ENCODE measurements around the gene ADGRL2.

DNA sequence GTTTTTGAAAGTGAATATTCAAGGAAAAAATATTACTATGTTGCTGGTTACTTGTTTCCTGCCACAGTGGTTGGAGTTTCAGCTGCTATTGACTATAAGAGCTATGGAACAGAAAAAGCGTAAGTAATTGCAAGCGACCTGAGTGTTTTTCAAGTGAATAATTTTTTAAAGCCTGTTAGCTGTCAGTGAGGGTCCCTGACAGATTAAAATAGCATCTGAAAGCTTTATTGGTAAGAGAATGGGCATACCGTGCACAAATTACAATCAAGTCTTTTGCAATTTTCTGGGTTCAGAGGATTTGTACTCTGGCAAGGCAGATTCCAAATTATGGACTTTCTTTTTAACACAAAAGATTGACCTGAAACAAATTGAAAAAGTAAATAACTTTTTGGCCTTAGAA lies 169.7 kb downstream of the ADGRL2 start:
- TF ChIP-seq MXI1 (IDR thresholded peaks at IDR 0.05; ENCODE audit: low read depth, low read length) (no peak), CHD2 (IDR thresholded peaks at IDR 0.05; ENCODE audit: low read length, partially characterized antibody) (no peak), TCF12 (IDR thresholded peaks at IDR 0.05) (no peak), RAD21 (IDR thresholded peaks at IDR 0.05; ENCODE audit: low read length) (no peak), GABPA (IDR thresholded peaks at IDR 0.05; ENCODE audit: low read depth) (no peak), POLR2AphosphoS5 (IDR thresholded peaks at IDR 0.05; ENCODE audit: low read depth, low read length) (no peak), FOXM1 (IDR thresholded peaks at IDR 0.05; ENCODE audit: low read depth) (no peak), NRF1 (IDR thresholded peaks at IDR 0.05; ENCODE audit: low read depth, low read length) (no peak)
- TF ChIP-seq, protein P1, sequence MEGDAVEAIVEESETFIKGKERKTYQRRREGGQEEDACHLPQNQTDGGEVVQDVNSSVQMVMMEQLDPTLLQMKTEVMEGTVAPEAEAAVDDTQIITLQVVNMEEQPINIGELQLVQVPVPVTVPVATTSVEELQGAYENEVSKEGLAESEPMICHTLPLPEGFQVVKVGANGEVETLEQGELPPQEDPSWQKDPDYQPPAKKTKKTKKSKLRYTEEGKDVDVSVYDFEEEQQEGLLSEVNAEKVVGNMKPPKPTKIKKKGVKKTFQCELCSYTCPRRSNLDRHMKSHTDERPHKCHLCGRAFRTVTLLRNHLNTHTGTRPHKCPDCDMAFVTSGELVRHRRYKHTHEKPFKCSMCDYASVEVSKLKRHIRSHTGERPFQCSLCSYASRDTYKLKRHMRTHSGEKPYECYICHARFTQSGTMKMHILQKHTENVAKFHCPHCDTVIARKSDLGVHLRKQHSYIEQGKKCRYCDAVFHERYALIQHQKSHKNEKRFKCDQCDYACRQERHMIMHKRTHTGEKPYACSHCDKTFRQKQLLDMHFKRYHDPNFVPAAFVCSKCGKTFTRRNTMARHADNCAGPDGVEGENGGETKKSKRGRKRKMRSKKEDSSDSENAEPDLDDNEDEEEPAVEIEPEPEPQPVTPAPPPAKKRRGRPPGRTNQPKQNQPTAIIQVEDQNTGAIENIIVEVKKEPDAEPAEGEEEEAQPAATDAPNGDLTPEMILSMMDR (IDR thresholded peaks at IDR 0.05), result no peak
- TF ChIP-seq, protein P2, sequence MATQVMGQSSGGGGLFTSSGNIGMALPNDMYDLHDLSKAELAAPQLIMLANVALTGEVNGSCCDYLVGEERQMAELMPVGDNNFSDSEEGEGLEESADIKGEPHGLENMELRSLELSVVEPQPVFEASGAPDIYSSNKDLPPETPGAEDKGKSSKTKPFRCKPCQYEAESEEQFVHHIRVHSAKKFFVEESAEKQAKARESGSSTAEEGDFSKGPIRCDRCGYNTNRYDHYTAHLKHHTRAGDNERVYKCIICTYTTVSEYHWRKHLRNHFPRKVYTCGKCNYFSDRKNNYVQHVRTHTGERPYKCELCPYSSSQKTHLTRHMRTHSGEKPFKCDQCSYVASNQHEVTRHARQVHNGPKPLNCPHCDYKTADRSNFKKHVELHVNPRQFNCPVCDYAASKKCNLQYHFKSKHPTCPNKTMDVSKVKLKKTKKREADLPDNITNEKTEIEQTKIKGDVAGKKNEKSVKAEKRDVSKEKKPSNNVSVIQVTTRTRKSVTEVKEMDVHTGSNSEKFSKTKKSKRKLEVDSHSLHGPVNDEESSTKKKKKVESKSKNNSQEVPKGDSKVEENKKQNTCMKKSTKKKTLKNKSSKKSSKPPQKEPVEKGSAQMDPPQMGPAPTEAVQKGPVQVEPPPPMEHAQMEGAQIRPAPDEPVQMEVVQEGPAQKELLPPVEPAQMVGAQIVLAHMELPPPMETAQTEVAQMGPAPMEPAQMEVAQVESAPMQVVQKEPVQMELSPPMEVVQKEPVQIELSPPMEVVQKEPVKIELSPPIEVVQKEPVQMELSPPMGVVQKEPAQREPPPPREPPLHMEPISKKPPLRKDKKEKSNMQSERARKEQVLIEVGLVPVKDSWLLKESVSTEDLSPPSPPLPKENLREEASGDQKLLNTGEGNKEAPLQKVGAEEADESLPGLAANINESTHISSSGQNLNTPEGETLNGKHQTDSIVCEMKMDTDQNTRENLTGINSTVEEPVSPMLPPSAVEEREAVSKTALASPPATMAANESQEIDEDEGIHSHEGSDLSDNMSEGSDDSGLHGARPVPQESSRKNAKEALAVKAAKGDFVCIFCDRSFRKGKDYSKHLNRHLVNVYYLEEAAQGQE (IDR thresholded peaks at IDR 0.05; ENCODE audit: low read depth, low read length), result no peak
- TF ChIP-seq, protein P3, sequence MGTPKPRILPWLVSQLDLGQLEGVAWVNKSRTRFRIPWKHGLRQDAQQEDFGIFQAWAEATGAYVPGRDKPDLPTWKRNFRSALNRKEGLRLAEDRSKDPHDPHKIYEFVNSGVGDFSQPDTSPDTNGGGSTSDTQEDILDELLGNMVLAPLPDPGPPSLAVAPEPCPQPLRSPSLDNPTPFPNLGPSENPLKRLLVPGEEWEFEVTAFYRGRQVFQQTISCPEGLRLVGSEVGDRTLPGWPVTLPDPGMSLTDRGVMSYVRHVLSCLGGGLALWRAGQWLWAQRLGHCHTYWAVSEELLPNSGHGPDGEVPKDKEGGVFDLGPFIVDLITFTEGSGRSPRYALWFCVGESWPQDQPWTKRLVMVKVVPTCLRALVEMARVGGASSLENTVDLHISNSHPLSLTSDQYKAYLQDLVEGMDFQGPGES (IDR thresholded peaks at IDR 0.05; ENCODE audit: low read depth, low read length), result no peak

All from SK-N-SH (cell line).